ENCODE results near the gene PHF12. TPM values are rescaled to one million over a fixed set of nuclear protein-coding genes. Genes with fewer than 3 reads are reported as not detected.
"Not testable (repeated sequence)": the region's sequence is repeated elsewhere in the genome, so short reads cannot be mapped to it uniquely, and the experiment has no call there.

The PHF12 gene
- total and polyA plus RNA-seq, 11 donors, result 8.2 to 31.2 (median 20.9) TPM

- H3K4me1 ChIP-seq, result peaks cover 0 to 11% (median 0%) of the 10 kb centered on the region in 12 donors
- 68 to 79% (median 71%) methylated on average over 9 to 10 of the region's 10 CpGs for WGBS, 4 donors
- intact Hi-C loops (cut with DNase I), result loop anchor here in 1 of 10 donors (10.0 kb wide), 1 partner anchor 56 kb away; no protein-coding TSS in a partner anchor
- DNase-seq (no peak), ATAC-seq (peak in 1 of 4 donors; percentile 5)
- H3K4me3 ChIP-seq, result no peak overlapping the region
- peaks cover 0 to 77% (median 63%) of the 10 kb centered on the region in 9 donors for H3K36me3 ChIP-seq
- no peaks in the 10 kb centered on the region for H3K9me3 ChIP-seq
- no peaks in the 10 kb centered on the region for H3K27me3 ChIP-seq
- no peak for TF ChIP-seq CTCF (IDR thresholded peaks at IDR 0.05)
- TF ChIP-seq POLR2A (IDR thresholded peaks at IDR 0.05), result no peak
- H3K27ac ChIP-seq, result no peak overlapping the region
Measured at GRCh38 chr17:28880572-28880945, 70.8 kb downstream of the PHF12 start.

- H3K4me1 ChIP-seq, result peaks cover 0 to 6% (median 0%) of the 10 kb centered on the region in 12 donors
- no peaks in the 10 kb centered on the region for H3K9me3 ChIP-seq
- DNase-seq (no peak), ATAC-seq (no peak)
- H3K27ac ChIP-seq, result no peak overlapping the region
- TF ChIP-seq CTCF (IDR thresholded peaks at IDR 0.05) (no peak), POLR2A (IDR thresholded peaks at IDR 0.05) (no peak)
- H3K4me3 ChIP-seq, result no peak overlapping the region
- peaks cover 0 to 72% (median 60%) of the 10 kb centered on the region in 9 donors for H3K36me3 ChIP-seq
- WGBS, 4 donors, result 64 to 72% (median 68%) methylated on average over 9 of the region's 9 CpGs
- intact Hi-C loops (cut with DNase I), result loop anchor here in 1 of 10 donors (10.0 kb wide), 1 partner anchor 55 kb away; no protein-coding TSS in a partner anchor
- H3K27me3 ChIP-seq, result no peaks in the 10 kb centered on the region
Measured at GRCh38 chr17:28879886-28880571, 71.3 kb downstream of the PHF12 start.

GRCh38 chr17:28878981-28879380 is 72.3 kb downstream of the PHF12 start:
- H3K27ac ChIP-seq, result no peak overlapping the region
- TF ChIP-seq POLR2A (IDR thresholded peaks at IDR 0.05), result no peak
- peak in 3 of 12 donors; percentile 10 to 25 (median 13) for TF ChIP-seq CTCF (IDR thresholded peaks at IDR 0.05)
- no peaks in the 10 kb centered on the region for H3K9me3 ChIP-seq
- no peaks in the 10 kb centered on the region for H3K4me1 ChIP-seq
- DNase-seq (no peak), ATAC-seq (peak in 1 of 4 donors; percentile 21)
- intact Hi-C loops (cut with DNase I), result no loop called here
- no peak overlapping the region for H3K4me3 ChIP-seq
- WGBS, 4 donors, result 78 to 90% (median 86%) methylated on average over 4 of the region's 4 CpGs
- no peaks in the 10 kb centered on the region for H3K27me3 ChIP-seq
- peaks cover 0 to 62% (median 52%) of the 10 kb centered on the region in 9 donors for H3K36me3 ChIP-seq

- TF ChIP-seq POLR2A (IDR thresholded peaks at IDR 0.05), result no peak
- no peak for TF ChIP-seq CTCF (IDR thresholded peaks at IDR 0.05)
- WGBS, 4 donors, result 85 to 93% (median 87%) methylated on average over 2 of the region's 2 CpGs
- Histone ChIP-seq H3K27me3 (no peaks in the 10 kb centered on the region), H3K9me3 (no peaks in the 10 kb centered on the region), H3K36me3 (peaks cover 0 to 55% (median 47%) of the 10 kb centered on the region in 9 donors), H3K4me1 (no peaks in the 10 kb centered on the region), H3K27ac (no peak overlapping the region), H3K4me3 (no peak overlapping the region)
- DNase-seq (no peak), ATAC-seq (no peak)
- intact Hi-C loops (cut with DNase I), result no loop called here
Measured at GRCh38 chr17:28878158-28878910, 73.0 kb downstream of the PHF12 start.

- intact Hi-C loops (cut with DNase I); H3K4me1 ChIP-seq; H3K27me3 ChIP-seq; H3K4me3 ChIP-seq; DNase-seq; H3K27ac ChIP-seq; H3K9me3 ChIP-seq; ATAC-seq: not testable (repeated sequence)
- WGBS, 4 donors, result 95 to 99% (median 96%) methylated on average over 6 of the region's 6 CpGs
- peaks cover 0 to 44% (median 37%) of the 10 kb centered on the region in 9 donors for H3K36me3 ChIP-seq
Measured at GRCh38 chr17:28877150-28877711, 74.1 kb downstream of the PHF12 start.
